Astrocyte (in vitro differentiated cells and primary cell): ENCODE results near the gene DGKH. TPM values are rescaled to one million over a fixed set of nuclear protein-coding genes. Genes with fewer than 3 reads are reported as not detected.

Source experiments
- DNase-seq: peaks from one replicate; pipeline ENCODE4 v3.0.0-alpha.2; 2010; ENCODE audit warnings: low read depth
- FAIRE-seq: peaks from 2 replicates; lab custom pipeline; 2011; peaks lifted over from hg19 to GRCh38; lab: Jason Lieb, UNC
- H2AFZ ChIP-seq: 2 replicates; pipeline ENCODE4 v1.6.0; 2012; ENCODE audit warnings: low read depth, low read length, inconsistent platforms
- H3K27ac ChIP-seq: 2 replicates; pipeline ENCODE4 v1.5.1; 2011; ENCODE audit warnings: low read depth, low read length, inconsistent platforms
- H3K27me3 ChIP-seq: 2 replicates; pipeline ENCODE4 v1.6.0; 2011; ENCODE audit warnings: low read length, inconsistent platforms; ENCODE audit not compliant: insufficient read depth
- H3K36me3 ChIP-seq: 2 replicates; pipeline ENCODE4 v1.5.1; 2011; ENCODE audit warnings: low read length, inconsistent platforms; ENCODE audit not compliant: insufficient read depth
- H3K4me1 ChIP-seq: 2 replicates; pipeline ENCODE4 v1.5.1; 2011; ENCODE audit warnings: low read length, inconsistent platforms; ENCODE audit not compliant: insufficient read depth
- H3K4me2 ChIP-seq: 2 replicates; pipeline ENCODE4 v1.6.0; 2012; ENCODE audit warnings: low read length, inconsistent platforms
- H3K4me3 ChIP-seq: 2 replicates; pipeline ENCODE4 v1.5.1; 2011; ENCODE audit warnings: low read depth, mild to moderate bottlenecking, low read length, inconsistent platforms; ENCODE audit not compliant: insufficient read depth
- H3K79me2 ChIP-seq: 2 replicates; pipeline ENCODE4 v1.6.0; 2012; ENCODE audit warnings: mild to moderate bottlenecking, low read length, inconsistent platforms; ENCODE audit not compliant: insufficient read depth
- H3K9ac ChIP-seq: 2 replicates; pipeline ENCODE4 v1.6.0; 2012; ENCODE audit warnings: mild to moderate bottlenecking, low read length, inconsistent platforms
- H3K9me3 ChIP-seq: 2 replicates; pipeline ENCODE4 v1.5.1; 2012; ENCODE audit warnings: low read depth, mild to moderate bottlenecking, low read length, inconsistent platforms; ENCODE audit not compliant: insufficient read depth
- H4K20me1 ChIP-seq: 2 replicates; pipeline ENCODE4 v1.6.0; 2012; ENCODE audit warnings: low read length, inconsistent platforms; ENCODE audit not compliant: insufficient read depth
- H3K27ac Mint-ChIP-seq: one replicate; pipeline ENCODE4 v1.8.0; 2021; ENCODE audit warnings: mild to moderate bottlenecking, mixed read lengths; ENCODE audit not compliant: unreplicated experiment
- H3K27me3 Mint-ChIP-seq: one replicate; pipeline ENCODE4 v1.8.0; 2021; ENCODE audit warnings: low read depth, mixed read lengths; ENCODE audit not compliant: unreplicated experiment
- H3K36me3 Mint-ChIP-seq: one replicate; pipeline ENCODE4 v1.8.0; 2021; ENCODE audit warnings: low read depth, mixed read lengths; ENCODE audit not compliant: unreplicated experiment
- H3K4me1 Mint-ChIP-seq: one replicate; pipeline ENCODE4 v1.8.0; 2021; ENCODE audit warnings: low read depth, mixed read lengths; ENCODE audit not compliant: unreplicated experiment
- H3K4me3 Mint-ChIP-seq: one replicate; pipeline ENCODE4 v1.8.0; 2021; ENCODE audit warnings: mild to moderate bottlenecking, moderate library complexity, mixed read lengths; ENCODE audit not compliant: unreplicated experiment
- H3K9me3 Mint-ChIP-seq: one replicate; pipeline ENCODE4 v1.8.0; 2021; ENCODE audit warnings: mild to moderate bottlenecking, mixed read lengths; ENCODE audit not compliant: unreplicated experiment
- CTCF ChIP-seq: IDR thresholded peaks from 2 replicates; pipeline ENCODE4 v1.5.1; 2011; ENCODE audit warnings: low read depth, mild to moderate bottlenecking, inconsistent platforms, low read length, moderate library complexity; ENCODE audit not compliant: insufficient read depth
- EZH2 ChIP-seq: IDR thresholded peaks from 2 replicates; pipeline ENCODE4 v1.6.1; 2012; ENCODE audit warnings: mild to moderate bottlenecking, low read length, inconsistent platforms; ENCODE audit not compliant: insufficient read depth
- total RNA-seq: library from RNA; stranded (reverse); gene quantifications from 2 replicates; pipeline ENCODE4 v1.2.1, GENCODE V29; 2021

Gene DGKH
- total RNA-seq, 1 donor from 2014 or later: 16.4 TPM

- no peaks in the 10 kb centered on the region for H3K27me3 Mint-ChIP-seq
- Histone ChIP-seq H2AFZ (no peak overlapping the region), H3K4me3 (no peak overlapping the region), H3K9ac (no peak overlapping the region), H3K4me2 (no peak overlapping the region), H3K4me1 (no peaks in the 10 kb centered on the region), H3K79me2 (peaks cover 64% of the 10 kb centered on the region), H4K20me1 (peaks cover 37% of the 10 kb centered on the region), H3K9me3 (no peaks in the 10 kb centered on the region), H3K27ac (no peak overlapping the region), H3K27me3 (no peaks in the 10 kb centered on the region), H3K36me3 (peaks cover 14% of the 10 kb centered on the region)
- peaks cover 2% of the 10 kb centered on the region for H3K36me3 Mint-ChIP-seq
- TF ChIP-seq CTCF (no peak), EZH2 (no peak)
- DNase-seq (no peak), FAIRE-seq (no peak)
- H3K9me3 Mint-ChIP-seq: no peaks in the 10 kb centered on the region
- no peaks in the 10 kb centered on the region for H3K4me1 Mint-ChIP-seq
- H3K27ac Mint-ChIP-seq: no peak overlapping the region
- H3K4me3 Mint-ChIP-seq: no peak overlapping the region
Observed at GRCh38 chr13:42283574-42283973, 235.1 kb downstream of the DGKH start.

- Histone ChIP-seq H3K36me3 (peaks cover 18% of the 10 kb centered on the region), H3K4me2 (no peak overlapping the region), H3K79me2 (peaks cover 62% of the 10 kb centered on the region), H3K4me1 (no peaks in the 10 kb centered on the region), H3K4me3 (no peak overlapping the region), H2AFZ (no peak overlapping the region), H3K27me3 (no peaks in the 10 kb centered on the region), H3K9me3 (no peaks in the 10 kb centered on the region), H4K20me1 (peaks cover 32% of the 10 kb centered on the region), H3K9ac (no peak overlapping the region), H3K27ac (no peak overlapping the region)
- Mint-ChIP-seq H3K4me1 (no peaks in the 10 kb centered on the region), H3K27ac (no peak overlapping the region), H3K36me3 (peaks cover 2% of the 10 kb centered on the region), H3K27me3 (no peaks in the 10 kb centered on the region), H3K9me3 (no peaks in the 10 kb centered on the region), H3K4me3 (no peak overlapping the region)
- TF ChIP-seq CTCF: no peak
- DNase-seq: no peak
- no peak for FAIRE-seq
Observed at GRCh38 chr13:42284068-42284467, 235.6 kb downstream of the DGKH start.

Other genes with a start within 250 kb of the DGKH start
- 14.6 and 15.6 TPM in 2 replicates for gene VWA8, start 87.5 kb upstream of the DGKH start, total RNA-seq
- 29.2 and 29.7 TPM in 2 replicates for gene AKAP11, start 223.5 kb downstream of the DGKH start, total RNA-seq